IPS-18c (cell line): ENCODE measurements around the gene TNFRSF14.

Experiments used
- H3K4me3 ChIP-seq: 2 replicates; pipeline ENCODE4 v1.7.0; 2013; ENCODE audit warnings: low read depth, mild to moderate bottlenecking, low read length, moderate library complexity; ENCODE audit not compliant: insufficient read depth
- H3K9me3 ChIP-seq: one replicate; pipeline ENCODE4 v1.6.1; 2013; ENCODE audit warnings: mild to moderate bottlenecking, low read length, moderate library complexity; ENCODE audit not compliant: control insufficient read depth, insufficient read depth

TNFRSF14 gene

DNA sequence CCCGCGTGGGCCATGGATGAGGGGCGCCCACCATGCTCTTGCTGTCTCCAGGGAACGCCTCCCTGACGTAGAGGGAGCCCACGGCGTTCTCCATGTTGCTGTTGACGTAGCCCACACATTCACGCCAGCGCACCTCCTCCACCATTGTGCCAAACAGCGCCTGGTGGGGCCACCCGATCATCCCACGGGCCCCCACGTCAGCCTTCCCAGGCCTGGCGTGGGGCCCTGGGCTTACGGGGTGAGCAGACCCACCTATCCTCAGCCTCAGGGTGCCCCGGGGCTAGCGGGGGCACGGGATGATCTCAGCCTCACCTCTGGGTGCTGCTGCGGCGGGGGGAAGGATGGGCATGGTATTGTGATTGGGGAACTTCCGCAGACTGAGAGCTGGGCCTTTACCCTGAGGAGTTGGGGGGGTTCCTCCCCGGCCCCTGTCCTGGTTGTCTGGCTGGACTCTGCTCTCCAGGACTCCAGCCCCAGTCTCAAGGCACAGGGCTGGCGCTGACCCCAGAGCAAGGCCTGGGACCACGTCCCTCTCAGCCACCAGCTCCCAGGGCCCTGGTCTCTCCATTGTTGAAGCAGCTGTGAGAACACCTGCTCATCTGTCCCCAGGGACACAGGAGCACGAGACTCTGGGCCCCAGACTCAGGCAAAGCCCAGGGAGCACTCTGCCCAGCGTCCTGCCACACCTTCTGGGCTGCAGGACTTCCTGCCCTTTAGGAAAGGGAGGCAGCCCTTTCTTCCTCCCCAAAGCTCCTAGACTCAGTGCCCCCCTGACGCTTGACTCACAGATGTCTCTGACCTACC, 40.6 kb downstream of the TNFRSF14 start:
- no peaks in the 10 kb centered on the region for H3K9me3 ChIP-seq
- no peak overlapping the region for H3K4me3 ChIP-seq

DNA sequence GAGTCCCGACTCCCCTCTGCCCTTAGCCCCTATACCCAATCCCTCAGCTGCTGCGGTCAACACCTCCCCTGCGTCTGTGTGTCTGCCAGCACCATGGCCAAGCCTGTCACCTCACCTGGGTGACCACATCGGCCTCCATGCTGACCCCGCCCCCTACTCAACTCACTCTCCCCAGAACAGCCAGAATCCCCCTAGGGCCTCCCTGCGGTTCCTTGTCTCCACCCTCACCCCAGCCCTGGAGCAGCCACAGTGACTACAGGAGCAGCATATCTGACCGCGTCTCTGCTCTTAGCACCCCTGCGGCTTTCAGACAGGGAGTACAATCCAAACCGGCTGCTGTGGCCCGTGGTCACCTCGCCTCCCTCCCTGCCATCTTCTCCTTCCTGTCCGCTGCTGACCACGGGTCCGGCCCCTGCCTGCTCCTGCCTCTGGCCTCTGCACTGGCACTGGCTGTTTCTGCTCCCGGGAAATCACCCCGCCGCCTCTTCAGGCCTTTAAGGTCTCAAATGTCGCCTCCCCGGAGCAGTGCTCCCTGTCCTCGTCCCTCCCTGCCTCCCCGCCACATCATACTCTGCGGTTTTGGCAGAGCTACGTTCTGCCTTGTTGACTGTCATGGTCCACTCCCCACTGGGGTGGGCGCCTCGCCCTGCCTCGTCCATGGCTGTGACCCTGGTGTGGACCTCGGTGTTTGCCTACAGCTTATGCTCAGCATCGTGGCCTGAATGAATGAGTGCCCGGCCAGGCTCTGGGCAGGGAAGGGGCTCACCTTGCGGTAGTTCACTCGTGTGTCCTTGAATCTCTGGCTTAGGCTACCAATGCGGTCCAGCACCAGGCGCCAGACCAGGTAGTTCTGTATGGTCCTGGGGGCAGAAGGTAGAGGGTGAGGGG, 41.5 kb downstream of the TNFRSF14 start:
- H3K4me3 ChIP-seq = no peak overlapping the region
- no peaks in the 10 kb centered on the region for H3K9me3 ChIP-seq

DNA sequence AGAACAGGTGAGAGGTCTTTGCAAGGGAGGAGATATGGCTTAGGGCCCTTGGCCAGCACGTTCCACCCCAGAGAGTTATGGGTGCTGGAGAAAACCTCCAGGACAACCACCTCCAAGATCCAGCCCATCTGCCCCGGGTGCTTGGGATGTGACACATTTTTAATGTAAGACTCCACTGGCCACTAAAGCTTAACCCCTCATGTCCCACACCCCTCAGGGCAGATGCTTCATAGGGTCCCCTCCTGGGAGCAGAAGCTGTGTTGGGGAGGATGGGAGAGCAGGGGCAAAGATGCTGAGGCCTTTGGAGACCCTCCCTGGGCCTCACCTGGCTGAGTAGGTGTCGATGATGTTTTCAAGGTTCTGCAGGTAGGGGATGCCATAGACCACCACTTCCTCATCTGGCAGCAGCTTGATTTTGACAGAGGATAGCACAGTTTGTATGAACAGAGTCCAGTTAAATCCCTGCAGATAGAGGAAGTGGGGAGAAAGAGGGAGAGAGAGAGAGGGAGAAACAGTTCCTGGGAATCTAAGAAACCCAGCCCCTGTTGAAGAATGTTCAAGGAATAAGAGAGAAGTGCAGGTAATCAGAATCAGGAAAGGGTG, 42.3 kb downstream of the TNFRSF14 start:
- no peak overlapping the region for H3K4me3 ChIP-seq
- no peaks in the 10 kb centered on the region for H3K9me3 ChIP-seq

GRCh38 chr1:2601721-2602303, 45.6 kb downstream of the TNFRSF14 start:
- H3K4me3 ChIP-seq = no peak overlapping the region
- no peaks in the 10 kb centered on the region for H3K9me3 ChIP-seq

GRCh38 chr1:2602311-2602835, 46.2 kb downstream of the TNFRSF14 start:
- Histone ChIP-seq H3K4me3 (no peak overlapping the region), H3K9me3 (no peaks in the 10 kb centered on the region)

DNA sequence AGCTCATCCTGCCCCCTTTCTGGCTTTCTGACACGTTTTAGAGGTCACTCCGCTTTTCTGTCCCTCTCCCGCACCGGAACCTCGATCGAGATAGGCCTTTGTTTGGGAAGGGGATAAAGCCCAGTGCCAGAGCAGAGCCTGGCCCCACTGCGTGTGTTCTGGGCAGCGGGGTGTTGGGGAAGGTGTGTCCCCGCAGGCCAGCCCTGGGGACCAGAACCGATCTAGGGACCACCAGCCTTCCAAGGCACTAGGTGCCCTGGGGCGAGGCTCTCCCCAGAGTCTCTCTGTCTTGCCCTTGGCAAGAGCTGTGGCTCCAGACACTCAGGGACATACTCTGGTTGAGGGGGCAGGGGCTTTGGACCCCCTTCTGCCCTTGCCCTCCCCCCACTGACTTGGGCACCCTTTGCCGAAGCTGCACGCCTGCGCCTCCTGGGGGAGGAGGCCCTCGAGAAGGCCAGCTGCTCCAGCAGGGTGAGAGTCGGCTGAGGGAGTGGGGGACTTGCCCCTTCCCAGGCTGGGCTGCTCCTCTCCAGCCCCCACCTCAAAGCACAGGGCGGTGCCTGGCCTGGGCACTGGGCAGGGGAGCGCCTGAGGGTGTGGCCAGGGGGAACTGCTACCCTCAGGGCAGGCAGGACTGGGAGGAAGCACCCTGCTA, 46.8 kb downstream of the TNFRSF14 start:
- Histone ChIP-seq H3K9me3 (no peaks in the 10 kb centered on the region), H3K4me3 (no peak overlapping the region)

DNA sequence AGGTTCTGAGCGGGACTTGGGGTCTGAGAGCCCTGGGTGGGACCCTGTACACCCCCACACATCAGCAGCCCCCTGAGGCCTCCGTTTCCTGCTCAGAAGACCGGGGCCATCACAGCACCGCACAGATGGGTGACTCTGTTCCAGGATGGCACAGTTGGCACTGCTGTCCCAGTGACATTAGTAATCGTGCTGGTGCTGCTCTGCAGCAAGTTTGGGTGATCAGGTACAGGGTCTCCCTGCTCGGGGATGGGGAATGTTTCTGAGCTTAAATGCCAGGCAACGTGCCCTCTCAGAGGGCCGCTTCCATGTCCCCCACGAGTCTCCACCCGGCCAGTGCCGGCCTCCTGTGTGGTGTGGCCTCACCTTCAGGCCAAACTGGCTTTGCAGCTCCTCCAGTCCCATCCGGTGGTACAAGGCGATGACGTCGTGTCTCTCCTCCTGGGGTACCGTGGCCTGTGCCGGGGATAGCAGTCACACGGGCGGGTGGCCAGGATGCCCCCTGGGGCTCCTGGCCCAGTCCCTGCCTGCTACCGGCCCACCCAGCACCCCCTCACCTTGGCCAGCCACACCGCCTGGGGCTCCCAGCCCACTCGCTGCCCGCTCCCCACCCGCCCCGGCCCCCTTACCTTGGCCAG, 47.5 kb downstream of the TNFRSF14 start:
- H3K9me3 ChIP-seq = no peaks in the 10 kb centered on the region

GRCh38 chr1:2604156-2604843, 48.1 kb downstream of the TNFRSF14 start:
- Histone ChIP-seq H3K9me3 (no peaks in the 10 kb centered on the region), H3K4me3 (no peak overlapping the region)

More for the DNA sequence above, 47.5 kb downstream of the TNFRSF14 start:
- no peak overlapping the region for H3K4me3 ChIP-seq

GRCh38 chr1:2604844-2605508, 48.8 kb downstream of the TNFRSF14 start:
- Histone ChIP-seq H3K9me3 (no peaks in the 10 kb centered on the region), H3K4me3 (no peak overlapping the region)

GRCh38 chr1:2605509-2606395, 49.6 kb downstream of the TNFRSF14 start:
- H3K4me3 ChIP-seq = no peak overlapping the region

DNA sequence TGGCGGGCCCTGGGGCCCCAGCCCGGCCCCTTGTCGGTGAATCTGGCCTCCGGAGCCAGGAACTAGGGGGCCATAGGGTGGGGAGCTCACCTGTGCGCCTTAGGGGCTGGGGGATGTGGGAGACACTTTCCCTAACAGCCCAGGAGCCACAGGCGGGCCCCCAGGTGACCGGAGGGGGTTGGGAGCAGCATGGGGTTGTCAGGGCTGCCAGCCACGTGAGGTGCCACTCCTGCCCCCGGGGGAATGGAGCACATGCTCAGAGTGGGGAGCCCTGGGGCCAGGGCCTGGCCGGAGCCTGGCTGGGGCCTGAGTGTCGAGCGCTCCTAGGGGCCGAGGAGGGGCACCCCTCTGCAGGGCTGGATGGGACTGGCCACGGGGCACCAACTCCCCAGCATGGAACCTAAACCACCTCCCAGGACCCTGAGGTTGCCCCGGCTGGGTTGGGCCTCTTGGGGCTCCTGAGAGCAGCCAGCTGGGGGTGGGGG, 50.3 kb downstream of the TNFRSF14 start:
- Histone ChIP-seq H3K9me3 (no peaks in the 10 kb centered on the region), H3K4me3 (no peak overlapping the region)

More at GRCh38 chr1:2605509-2606395, 49.6 kb downstream of the TNFRSF14 start:
- no peaks in the 10 kb centered on the region for H3K9me3 ChIP-seq

DNA sequence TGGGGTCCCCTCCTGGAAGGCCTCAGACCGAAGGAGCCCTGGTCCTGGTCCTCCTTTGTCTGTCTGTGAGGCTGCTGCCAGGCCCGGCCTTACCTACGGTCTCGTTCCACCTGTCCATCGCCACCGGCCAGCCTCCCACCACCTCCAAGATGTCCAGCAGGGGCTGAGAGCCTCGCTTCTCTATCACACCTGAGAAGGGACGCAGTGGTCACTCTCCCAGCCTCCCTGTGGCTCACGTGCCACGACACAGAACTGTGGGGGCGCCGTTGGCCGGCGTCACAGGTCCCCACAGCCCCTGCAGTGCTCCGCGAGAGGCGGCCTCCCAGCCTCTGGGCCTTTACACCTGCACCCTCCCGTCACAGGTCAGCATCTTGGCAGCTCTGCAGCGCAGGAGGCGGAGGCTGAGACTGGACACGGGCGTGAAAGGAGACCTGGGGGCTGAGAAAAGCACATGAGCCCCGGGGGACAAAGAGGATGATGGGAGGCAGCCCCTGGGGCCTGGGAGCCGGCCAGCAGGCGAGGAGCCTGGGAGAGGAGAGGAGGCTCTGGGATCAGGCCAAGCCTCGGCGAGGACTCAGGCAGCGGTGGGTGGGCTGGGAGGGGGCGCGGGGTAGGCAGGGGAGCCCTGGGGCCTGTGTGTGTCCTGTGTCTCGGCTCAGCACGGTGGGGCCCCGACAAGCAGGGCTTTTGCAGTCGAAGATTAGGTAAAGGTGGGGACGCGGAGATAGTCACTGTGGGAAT, 50.9 kb downstream of the TNFRSF14 start:
- H3K9me3 ChIP-seq = no peaks in the 10 kb centered on the region

GRCh38 chr1:2607641-2608091, 51.5 kb downstream of the TNFRSF14 start:
- no peaks in the 10 kb centered on the region for H3K9me3 ChIP-seq
- no peak overlapping the region for H3K4me3 ChIP-seq

More for the DNA sequence above, 50.9 kb downstream of the TNFRSF14 start:
- no peak overlapping the region for H3K4me3 ChIP-seq
